ENCODE results near the gene MSI2. TPM values are rescaled to one million over a fixed set of nuclear protein-coding genes. Genes with fewer than 3 reads are reported as not detected.
A peak's percentile ranks its signal among the peaks of the same experiment; 100 is the strongest.

The MSI2 gene
- total RNA-seq, 1 donor from 2014 or later: 67.9 TPM

- peaks cover 55% of the 10 kb centered on the region for H4K20me1 ChIP-seq (ENCODE audit: insufficient read depth, low read length)
- H3K4me1 ChIP-seq (ENCODE audit: insufficient read depth, low read length): peaks cover 7% of the 10 kb centered on the region
- no peaks in the 10 kb centered on the region for H3K27me3 ChIP-seq (ENCODE audit: insufficient read depth, low read length)
- peaks cover 14% of the 10 kb centered on the region for H3K36me3 Mint-ChIP-seq (ENCODE audit: low read depth, unreplicated experiment)
- no peaks in the 10 kb centered on the region for H3K36me3 ChIP-seq (ENCODE audit: insufficient read depth, low read length)
- H3K79me2 ChIP-seq (ENCODE audit: insufficient read depth, low read length): peaks cover 12% of the 10 kb centered on the region
- H3K27ac ChIP-seq (ENCODE audit: low read depth, low read length): no peak overlapping the region
- no peak overlapping the region for H3K4me3 ChIP-seq (ENCODE audit: insufficient read depth, low read depth, low read length)
- no peak overlapping the region for H3K4me3 Mint-ChIP-seq (ENCODE audit: unreplicated experiment)
- H3K9me3 ChIP-seq (ENCODE audit: insufficient read depth, low read depth, low read length): no peaks in the 10 kb centered on the region
- peaks cover 3% of the 10 kb centered on the region for H3K9me3 Mint-ChIP-seq (ENCODE audit: unreplicated experiment)
- peak; percentile 42 for DNase-seq (ENCODE audit: low read depth)
- no peak overlapping the region for H2AFZ ChIP-seq (ENCODE audit: low read depth, low read length)
- peaks cover 20% of the 10 kb centered on the region for H3K4me1 Mint-ChIP-seq (ENCODE audit: low read depth, unreplicated experiment)
- no peak overlapping the region for H3K27ac Mint-ChIP-seq (ENCODE audit: unreplicated experiment)
- no peak overlapping the region for H3K4me2 ChIP-seq (ENCODE audit: low read length)
- H3K27me3 Mint-ChIP-seq (ENCODE audit: low read depth, unreplicated experiment): no peaks in the 10 kb centered on the region
- no peak for FAIRE-seq
- TF ChIP-seq EZH2 (IDR thresholded peaks at IDR 0.05; ENCODE audit: insufficient read depth, low read length): no peak
- no peak for TF ChIP-seq CTCF (IDR thresholded peaks at IDR 0.05; ENCODE audit: insufficient read depth, low read depth, low read length)
- no peak overlapping the region for H3K9ac ChIP-seq (ENCODE audit: low read length)
These were observed 99.0 kb downstream of the MSI2 start for GRCh38 chr17:57355090-57355859.

- Histone ChIP-seq H3K36me3 (ENCODE audit: insufficient read depth, low read length) (no peaks in the 10 kb centered on the region), H2AFZ (ENCODE audit: low read depth, low read length) (no peak overlapping the region), H3K27me3 (ENCODE audit: insufficient read depth, low read length) (no peaks in the 10 kb centered on the region), H3K4me1 (ENCODE audit: insufficient read depth, low read length) (peaks cover 7% of the 10 kb centered on the region), H3K4me3 (ENCODE audit: insufficient read depth, low read depth, low read length) (no peak overlapping the region), H3K4me2 (ENCODE audit: low read length) (peak overlapping the region; percentile 83), H4K20me1 (ENCODE audit: insufficient read depth, low read length) (peaks cover 51% of the 10 kb centered on the region), H3K27ac (ENCODE audit: low read depth, low read length) (no peak overlapping the region), H3K9ac (ENCODE audit: low read length) (no peak overlapping the region), H3K79me2 (ENCODE audit: insufficient read depth, low read length) (peaks cover 14% of the 10 kb centered on the region), H3K9me3 (ENCODE audit: insufficient read depth, low read depth, low read length) (no peaks in the 10 kb centered on the region)
- H3K4me3 Mint-ChIP-seq (ENCODE audit: unreplicated experiment): no peak overlapping the region
- H3K4me1 Mint-ChIP-seq (ENCODE audit: low read depth, unreplicated experiment): peaks cover 20% of the 10 kb centered on the region
- DNase-seq (ENCODE audit: low read depth): no peak
- H3K9me3 Mint-ChIP-seq (ENCODE audit: unreplicated experiment): peaks cover 3% of the 10 kb centered on the region
- peaks cover 9% of the 10 kb centered on the region for H3K36me3 Mint-ChIP-seq (ENCODE audit: low read depth, unreplicated experiment)
- H3K27me3 Mint-ChIP-seq (ENCODE audit: low read depth, unreplicated experiment): no peaks in the 10 kb centered on the region
- no peak overlapping the region for H3K27ac Mint-ChIP-seq (ENCODE audit: unreplicated experiment)
- TF ChIP-seq EZH2 (IDR thresholded peaks at IDR 0.05; ENCODE audit: insufficient read depth, low read length) (no peak), CTCF (IDR thresholded peaks at IDR 0.05; ENCODE audit: insufficient read depth, low read depth, low read length) (no peak)
- no peak for FAIRE-seq
These were observed 99.9 kb downstream of the MSI2 start for GRCh38 chr17:57356153-57356718.
